ENCODE data around the gene ASIC4.

Gene ASIC4

DNA sequence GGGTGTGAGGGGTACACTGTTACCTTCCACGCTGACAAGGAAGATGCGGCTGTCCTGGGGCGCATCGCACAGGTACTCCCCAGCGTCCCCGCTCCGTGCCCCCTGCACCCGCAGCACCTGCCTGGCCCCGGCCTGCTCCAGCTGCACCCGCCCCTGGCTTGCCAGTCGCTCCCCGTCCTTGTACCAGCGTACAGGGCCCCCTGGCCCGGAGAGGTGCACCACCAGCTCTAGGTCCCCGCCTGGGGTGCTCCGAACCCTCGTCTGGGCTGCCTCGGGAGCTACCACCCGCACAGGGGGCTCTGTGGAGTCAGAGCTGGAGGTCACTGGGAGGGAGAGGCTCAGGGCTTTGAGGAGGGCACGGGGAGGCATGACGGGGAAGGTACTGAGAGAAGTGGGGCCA, 43.0 kb downstream of the ASIC4 start:
- H3K4me1 ChIP-seq (ENCODE audit: insufficient read depth, insufficient read length): peaks cover 19% of the 10 kb centered on the region
- H3K9ac ChIP-seq (ENCODE audit: insufficient read length, low read depth): no peak overlapping the region
- H3K36me3 ChIP-seq (ENCODE audit: insufficient read depth, insufficient read length, low read length): peaks cover 69% of the 10 kb centered on the region
- TF ChIP-seq YY1 (IDR thresholded peaks at IDR 0.05; ENCODE audit: insufficient read depth, insufficient read length) (no peak), ZNF274 (IDR thresholded peaks at IDR 0.05; ENCODE audit: low read depth, low read length) (no peak), SUZ12 (IDR thresholded peaks at IDR 0.05; ENCODE audit: extremely low read depth, insufficient read depth, insufficient read length) (no peak)
- H3K4me3 ChIP-seq (ENCODE audit: insufficient read length, low read depth): no peak overlapping the region
- peaks cover 12% of the 10 kb centered on the region for H3K27me3 ChIP-seq (ENCODE audit: insufficient read depth, insufficient read length)
- no peak for DNase-seq (ENCODE audit: low read depth, low spot score)
- H3K9me3 ChIP-seq (ENCODE audit: insufficient read depth, low read length): no peaks in the 10 kb centered on the region

DNA sequence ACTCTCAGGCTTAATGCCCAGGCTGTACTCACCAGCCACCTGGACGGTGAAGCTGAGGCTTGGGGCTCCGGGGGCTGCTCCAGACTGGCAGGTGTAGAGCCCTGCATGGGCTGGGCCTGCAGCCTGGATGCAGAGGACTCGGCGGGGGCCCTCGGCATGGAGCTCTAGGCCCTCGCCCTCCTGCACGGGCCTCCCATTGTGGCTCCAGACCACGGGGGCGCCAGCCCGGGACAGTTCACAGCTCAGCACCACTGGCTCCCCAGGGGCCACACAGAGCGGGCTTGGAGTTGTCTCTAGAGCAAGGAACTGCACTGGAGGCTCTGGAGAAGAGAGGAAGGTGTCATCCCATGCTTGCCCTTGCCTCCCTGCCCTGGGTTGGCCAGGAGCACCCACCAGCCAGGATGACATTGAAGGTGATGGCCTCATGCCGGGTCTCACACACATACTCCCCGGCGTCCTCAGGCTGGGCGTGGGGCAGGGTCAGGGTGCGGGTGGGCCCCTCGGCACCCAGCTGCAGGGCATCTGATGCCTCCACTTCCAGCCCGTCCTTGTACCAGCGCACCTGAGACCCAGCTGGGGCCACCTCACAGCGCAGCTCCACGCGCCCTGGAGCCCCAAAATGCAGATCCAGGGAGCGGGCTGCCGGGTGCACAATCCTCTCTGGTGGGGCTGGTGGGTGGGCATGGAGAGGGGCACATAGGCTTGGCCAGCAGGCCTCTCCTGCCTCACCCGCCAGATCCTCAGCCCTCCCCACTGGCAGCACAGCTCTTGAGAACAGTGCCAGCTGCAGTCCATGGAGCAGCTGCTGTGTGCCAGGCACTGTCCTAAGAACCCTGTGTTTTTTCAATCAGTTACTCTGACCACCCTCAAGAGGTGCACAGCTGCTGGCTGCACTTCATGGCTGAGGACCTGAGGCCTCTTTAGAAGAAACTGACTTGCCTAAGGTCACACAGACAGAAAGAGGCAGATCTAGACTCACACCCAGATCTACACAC, 43.8 kb downstream of the ASIC4 start:
- H3K9me3 ChIP-seq (ENCODE audit: insufficient read depth, low read length): no peaks in the 10 kb centered on the region
- H3K9ac ChIP-seq (ENCODE audit: insufficient read length, low read depth): no peak overlapping the region
- H3K27me3 ChIP-seq (ENCODE audit: insufficient read depth, insufficient read length): peaks cover 6% of the 10 kb centered on the region
- TF ChIP-seq YY1 (IDR thresholded peaks at IDR 0.05; ENCODE audit: insufficient read depth, insufficient read length): no peak
- no peak for TF ChIP-seq SUZ12 (IDR thresholded peaks at IDR 0.05; ENCODE audit: extremely low read depth, insufficient read depth, insufficient read length)
- TF ChIP-seq ZNF274 (IDR thresholded peaks at IDR 0.05; ENCODE audit: low read depth, low read length): no peak
- H3K36me3 ChIP-seq (ENCODE audit: insufficient read depth, insufficient read length, low read length): peaks cover 77% of the 10 kb centered on the region
- no peak overlapping the region for H3K4me3 ChIP-seq (ENCODE audit: insufficient read length, low read depth)
- H3K4me1 ChIP-seq (ENCODE audit: insufficient read depth, insufficient read length): peaks cover 20% of the 10 kb centered on the region
- DNase-seq (ENCODE audit: low read depth, low spot score): no peak

DNA sequence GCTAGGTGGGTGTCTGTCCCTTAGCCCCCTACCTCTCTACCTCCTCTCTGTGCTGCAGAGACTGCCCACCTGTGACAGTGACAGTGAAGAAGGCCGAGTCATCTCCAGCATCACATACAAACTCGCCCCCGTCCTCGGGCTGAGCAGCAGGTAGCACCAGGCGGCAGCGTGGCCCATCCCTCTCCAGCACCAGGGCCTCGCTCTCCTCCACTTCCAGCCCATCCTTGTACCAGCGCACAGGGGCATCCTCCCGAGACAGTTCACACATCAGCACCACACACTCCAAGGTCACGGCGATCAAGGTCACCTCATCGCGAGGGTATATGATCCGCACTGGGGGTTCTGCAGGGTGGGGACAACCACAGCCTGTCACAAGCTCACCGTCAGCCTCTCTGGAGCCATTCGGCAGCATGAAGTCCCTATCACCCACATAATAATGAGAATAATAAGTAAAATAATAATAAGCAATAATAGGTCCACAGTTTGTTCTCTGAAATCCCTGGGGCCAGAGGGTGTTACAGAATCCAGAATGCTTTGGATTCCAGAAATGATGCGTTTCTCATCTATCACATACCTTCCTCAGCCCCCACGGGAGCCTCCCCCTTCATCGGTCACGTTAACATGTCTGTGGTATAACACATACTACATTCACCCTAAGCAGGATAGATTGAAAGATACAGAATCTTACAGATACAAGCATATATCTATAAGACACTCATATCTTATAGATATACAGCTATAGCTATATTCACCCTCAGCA, 45.1 kb downstream of the ASIC4 start:
- H3K4me1 ChIP-seq (ENCODE audit: insufficient read depth, insufficient read length): peaks cover 28% of the 10 kb centered on the region
- H3K9me3 ChIP-seq (ENCODE audit: insufficient read depth, low read length): no peaks in the 10 kb centered on the region
- H3K36me3 ChIP-seq (ENCODE audit: insufficient read depth, insufficient read length, low read length): peaks cover 84% of the 10 kb centered on the region
- H3K27me3 ChIP-seq (ENCODE audit: insufficient read depth, insufficient read length): no peaks in the 10 kb centered on the region
- TF ChIP-seq YY1 (IDR thresholded peaks at IDR 0.05; ENCODE audit: insufficient read depth, insufficient read length): no peak
- no peak for TF ChIP-seq SUZ12 (IDR thresholded peaks at IDR 0.05; ENCODE audit: extremely low read depth, insufficient read depth, insufficient read length)
- TF ChIP-seq ZNF274 (IDR thresholded peaks at IDR 0.05; ENCODE audit: low read depth, low read length): no peak
- no peak overlapping the region for H3K4me3 ChIP-seq (ENCODE audit: insufficient read length, low read depth)
- no peak overlapping the region for H3K9ac ChIP-seq (ENCODE audit: insufficient read length, low read depth)
- DNase-seq (ENCODE audit: low read depth, low spot score): no peak

DNA sequence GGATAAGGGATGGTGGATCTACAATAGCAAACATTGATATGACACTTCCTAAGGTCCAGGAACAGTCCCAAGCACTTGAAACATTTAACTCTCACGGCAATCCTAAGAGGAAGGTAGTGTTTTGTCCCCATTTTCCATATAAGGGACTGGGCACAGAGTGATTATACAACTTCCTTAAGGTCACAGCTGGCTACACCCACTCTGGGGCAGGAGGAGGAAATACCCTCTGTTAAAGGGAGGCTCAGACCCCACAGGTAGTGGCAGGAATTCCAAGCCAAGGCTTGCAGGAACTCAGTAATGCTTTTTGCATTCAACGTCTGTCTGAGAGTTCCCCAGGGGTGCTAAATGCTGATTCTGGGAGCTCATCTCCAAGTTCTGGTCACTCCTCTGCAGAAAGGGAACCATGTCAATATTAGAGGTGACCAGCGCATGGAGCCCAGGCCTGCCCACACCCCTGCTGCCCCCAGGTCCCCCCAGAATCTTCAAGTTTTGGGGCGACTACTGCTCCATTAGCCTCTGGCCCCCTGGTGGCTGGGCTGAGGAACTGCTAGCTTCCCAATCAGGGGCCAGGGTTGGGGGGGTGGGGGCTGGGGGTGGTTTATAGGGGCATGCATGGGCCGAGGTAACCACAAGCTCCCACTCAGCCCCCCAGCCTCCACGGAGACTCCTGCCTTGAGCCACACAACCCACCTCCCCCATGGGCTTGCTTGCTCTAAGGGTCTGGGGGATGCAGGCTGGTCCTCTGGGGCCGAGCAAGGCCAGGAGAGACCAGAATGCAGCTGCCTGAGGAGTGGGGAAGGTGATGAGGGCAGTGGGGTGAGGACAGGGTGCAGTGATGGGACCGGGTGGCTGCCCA, 46.0 kb downstream of the ASIC4 start:
- DNase-seq (ENCODE audit: low read depth, low spot score): no peak
- Histone ChIP-seq H3K9me3 (ENCODE audit: insufficient read depth, low read length) (no peaks in the 10 kb centered on the region), H3K36me3 (ENCODE audit: insufficient read depth, insufficient read length, low read length) (peaks cover 85% of the 10 kb centered on the region), H3K4me1 (ENCODE audit: insufficient read depth, insufficient read length) (peaks cover 34% of the 10 kb centered on the region), H3K4me3 (ENCODE audit: insufficient read length, low read depth) (no peak overlapping the region), H3K27me3 (ENCODE audit: insufficient read depth, insufficient read length) (no peaks in the 10 kb centered on the region), H3K9ac (ENCODE audit: insufficient read length, low read depth) (no peak overlapping the region)
- TF ChIP-seq ZNF274 (IDR thresholded peaks at IDR 0.05; ENCODE audit: low read depth, low read length) (no peak), SUZ12 (IDR thresholded peaks at IDR 0.05; ENCODE audit: extremely low read depth, insufficient read depth, insufficient read length) (no peak), YY1 (IDR thresholded peaks at IDR 0.05; ENCODE audit: insufficient read depth, insufficient read length) (no peak)

DNA sequence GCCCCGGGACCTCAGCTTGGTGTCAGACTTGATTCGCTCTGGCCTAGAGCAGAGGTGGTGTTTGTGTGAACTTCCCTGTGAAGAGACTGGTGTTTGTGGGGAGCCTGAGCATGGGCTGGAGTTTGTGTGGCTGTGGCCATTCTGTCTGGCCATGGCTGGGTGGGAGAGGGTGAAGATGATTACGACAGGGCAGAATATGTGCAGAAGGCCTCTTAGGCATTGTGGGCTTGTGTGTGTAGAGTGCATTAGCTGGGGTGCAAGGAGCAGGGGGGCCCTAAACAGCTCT, 46.6 kb downstream of the ASIC4 start:
- peaks cover 37% of the 10 kb centered on the region for H3K4me1 ChIP-seq (ENCODE audit: insufficient read depth, insufficient read length)
- H3K4me3 ChIP-seq (ENCODE audit: insufficient read length, low read depth): no peak overlapping the region
- peaks cover 83% of the 10 kb centered on the region for H3K36me3 ChIP-seq (ENCODE audit: insufficient read depth, insufficient read length, low read length)
- no peak for DNase-seq (ENCODE audit: low read depth, low spot score)
- TF ChIP-seq SUZ12 (IDR thresholded peaks at IDR 0.05; ENCODE audit: extremely low read depth, insufficient read depth, insufficient read length) (no peak), YY1 (IDR thresholded peaks at IDR 0.05; ENCODE audit: insufficient read depth, insufficient read length) (no peak), ZNF274 (IDR thresholded peaks at IDR 0.05; ENCODE audit: low read depth, low read length) (no peak)
- H3K27me3 ChIP-seq (ENCODE audit: insufficient read depth, insufficient read length): no peaks in the 10 kb centered on the region
- H3K9ac ChIP-seq (ENCODE audit: insufficient read length, low read depth): no peak overlapping the region
- H3K9me3 ChIP-seq (ENCODE audit: insufficient read depth, low read length): no peaks in the 10 kb centered on the region

DNA sequence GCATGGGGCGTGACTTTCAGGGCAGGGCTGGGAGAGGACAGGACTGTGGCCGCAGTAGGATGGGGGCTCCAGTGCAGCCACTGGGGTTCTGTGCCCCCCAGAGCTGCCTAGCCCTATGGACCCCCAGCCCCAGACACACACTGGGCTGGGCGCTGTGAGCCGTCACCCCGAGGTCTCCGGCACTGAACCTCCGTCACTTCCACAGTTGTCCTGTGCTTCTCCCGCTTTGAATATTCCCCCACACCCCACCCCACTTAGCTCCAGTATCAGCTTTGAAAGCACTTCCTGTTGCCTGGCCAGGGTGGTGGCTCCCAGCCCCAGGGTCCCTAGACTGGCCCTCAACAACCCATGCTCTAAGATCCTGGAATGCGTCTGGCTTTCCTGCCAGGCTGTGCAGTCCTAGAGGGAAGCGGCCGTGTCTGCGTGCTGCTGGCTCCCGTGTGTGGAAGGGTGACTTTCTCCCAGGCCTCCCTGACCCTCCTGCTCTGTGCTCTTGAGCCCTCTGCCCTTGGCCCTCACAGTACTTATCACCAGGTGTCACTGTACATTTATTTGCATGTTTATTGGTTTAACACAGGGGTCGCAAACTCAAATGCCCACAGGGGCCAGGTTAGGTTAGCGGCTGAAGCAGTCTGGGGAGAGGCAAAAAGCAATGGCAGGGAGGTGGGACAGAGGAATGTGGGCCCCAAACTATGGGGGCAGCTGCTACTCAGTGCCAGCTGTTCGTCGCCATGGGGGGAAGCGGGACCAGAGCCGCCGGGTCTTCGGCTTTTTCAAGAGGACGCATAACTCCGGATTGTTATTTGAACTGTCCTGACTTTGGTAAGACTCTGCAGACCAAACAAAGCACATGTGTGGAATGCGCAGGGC, 47.1 kb downstream of the ASIC4 start:
- Histone ChIP-seq H3K27me3 (ENCODE audit: insufficient read depth, insufficient read length) (no peaks in the 10 kb centered on the region), H3K36me3 (ENCODE audit: insufficient read depth, insufficient read length, low read length) (peaks cover 83% of the 10 kb centered on the region), H3K9me3 (ENCODE audit: insufficient read depth, low read length) (no peaks in the 10 kb centered on the region), H3K9ac (ENCODE audit: insufficient read length, low read depth) (no peak overlapping the region), H3K4me1 (ENCODE audit: insufficient read depth, insufficient read length) (peaks cover 38% of the 10 kb centered on the region), H3K4me3 (ENCODE audit: insufficient read length, low read depth) (no peak overlapping the region)
- DNase-seq (ENCODE audit: low read depth, low spot score): no peak
- TF ChIP-seq YY1 (IDR thresholded peaks at IDR 0.05; ENCODE audit: insufficient read depth, insufficient read length): no peak
- TF ChIP-seq ZNF274 (IDR thresholded peaks at IDR 0.05; ENCODE audit: low read depth, low read length): no peak
- TF ChIP-seq SUZ12 (IDR thresholded peaks at IDR 0.05; ENCODE audit: extremely low read depth, insufficient read depth, insufficient read length): no peak

Measured in NT2/D1 (cell line).